Adipose tissue (tissue), 3 donors: ENCODE measurements around the gene MLLT3. TPM values are rescaled to one million over a fixed set of nuclear protein-coding genes. Genes with fewer than 3 reads are reported as not detected.

Source experiments
- H3K27ac ChIP-seq: one replicate; pipeline ENCODE4 v1.5.1; 2013; ENCODE audit warnings: low read depth, low read length
- WGBS, 3 donors: extraction: QIAGEN DNeasy Blood & Tissue Kit; methylation state at CpG; one replicate each; pipeline ENCODE4 v1.1.7; 2013; 5-methylcytosine and 5-hydroxymethylcytosine counted together
- polyA plus RNA-seq, 3 donors: library from polyadenylated mRNA; stranded (reverse); fragments of 200-250 nt; gene quantifications; one replicate each; pipeline ENCODE4 v1.2.3, GENCODE V29; 2013
- donor health status: healthy with polysubstance abuse.
- donor health status: Bipolar disorder and iron deficiency.
- donor health status: healthy.

MLLT3 gene
- polyA plus RNA-seq, 3 donors, result 2.5 to 10.7 (median 5.9) TPM

GRCh38 chr9:20317701-20318100 lies 304.6 kb downstream of the MLLT3 start:
- H3K27ac ChIP-seq, result no peak overlapping the region
- 87 to 94% (median 91%) methylated on average over 5 of the region's 5 CpGs for WGBS, 3 donors

DNA sequence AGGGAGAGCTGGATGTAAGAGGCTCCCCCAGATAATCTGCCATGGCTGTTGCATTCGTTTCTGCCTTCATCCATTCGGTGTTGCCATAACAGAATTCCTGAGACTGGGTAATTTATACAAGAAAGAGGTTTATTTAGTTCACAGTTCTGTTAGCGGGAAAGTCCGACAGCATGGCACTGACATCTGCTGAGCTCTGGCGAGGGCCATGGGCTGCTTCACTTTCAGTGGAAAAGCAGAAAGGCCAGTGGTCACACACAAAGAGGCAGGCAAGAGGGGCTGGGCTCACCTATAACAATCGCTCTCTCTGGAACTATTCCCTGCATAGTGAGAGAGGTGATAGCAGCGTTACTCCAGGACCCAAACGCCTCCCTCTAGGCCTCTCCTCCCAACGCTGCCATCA lies 305.9 kb downstream of the MLLT3 start:
- no peak overlapping the region for H3K27ac ChIP-seq
- WGBS, 3 donors, result 77 to 89% (median 86%) methylated on average over 9 of the region's 9 CpGs

DNA sequence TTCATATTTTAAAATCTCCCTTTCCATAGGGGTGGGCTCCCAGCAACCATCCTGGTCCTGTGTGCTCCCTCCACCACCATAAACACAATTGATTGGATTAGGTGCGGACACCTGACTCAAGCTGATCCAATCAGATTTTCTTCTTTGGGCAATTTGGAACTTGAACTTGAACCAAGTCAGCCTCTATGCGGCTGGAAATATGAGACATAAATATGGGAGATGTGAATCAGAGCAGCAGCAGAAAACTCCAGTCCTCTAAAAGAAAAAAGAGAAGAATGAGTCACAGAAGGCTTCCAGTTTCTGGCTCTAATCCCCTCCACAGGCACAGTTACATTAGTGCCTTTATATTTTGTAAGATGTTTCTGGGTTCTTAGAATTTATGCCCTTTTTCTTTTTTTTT lies 306.6 kb downstream of the MLLT3 start:
- 86 to 94% (median 87%) methylated on average over 2 of the region's 2 CpGs for WGBS, 3 donors
- no peak overlapping the region for H3K27ac ChIP-seq

- no peak overlapping the region for H3K27ac ChIP-seq
- WGBS, 3 donors, result 79 to 86% (median 79%) methylated on average over 3 of the region's 3 CpGs
These were observed 307.3 kb downstream of the MLLT3 start for GRCh38 chr9:20314981-20315380.

DNA sequence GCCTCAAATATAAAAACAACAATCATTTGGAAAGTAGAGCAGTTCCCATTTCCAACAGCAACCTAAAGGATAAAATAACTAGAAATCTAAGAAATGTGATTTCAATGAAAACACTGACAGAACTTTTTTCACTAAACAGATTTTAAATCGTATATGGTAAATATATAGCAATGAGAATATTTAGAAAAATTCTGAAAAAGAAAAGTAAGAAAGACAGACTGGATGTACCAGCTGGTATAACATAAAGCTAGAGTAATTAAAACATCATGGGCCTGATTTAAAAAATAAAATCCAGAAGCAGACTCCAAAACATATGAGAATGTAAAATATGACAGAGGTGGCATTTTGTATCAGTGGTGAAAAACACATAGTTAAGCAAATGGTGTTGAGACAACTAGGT lies 308.9 kb downstream of the MLLT3 start:
- no peak overlapping the region for H3K27ac ChIP-seq
- 93 to 96% (median 95%) methylated on average over 1 of the region's 1 CpG for WGBS, 3 donors

DNA sequence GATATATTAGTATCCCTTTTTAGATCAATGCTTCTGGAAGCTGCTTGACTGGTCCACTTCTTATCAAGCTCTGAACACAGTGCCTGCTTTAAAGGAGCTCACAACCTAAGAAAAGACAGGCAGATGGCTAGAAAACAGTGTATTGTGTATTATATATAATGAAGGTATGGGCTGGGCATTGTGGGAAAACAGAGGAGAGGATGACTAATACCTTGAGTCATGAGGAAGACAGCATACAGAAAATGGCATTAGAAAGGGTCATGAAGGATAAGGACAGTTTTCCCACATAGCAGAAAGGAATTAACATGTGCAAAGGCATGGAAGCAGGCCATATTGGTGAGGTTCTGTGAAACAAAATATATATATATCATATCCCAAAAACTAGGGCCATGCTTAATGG lies 309.6 kb downstream of the MLLT3 start:
- no peak overlapping the region for H3K27ac ChIP-seq

DNA sequence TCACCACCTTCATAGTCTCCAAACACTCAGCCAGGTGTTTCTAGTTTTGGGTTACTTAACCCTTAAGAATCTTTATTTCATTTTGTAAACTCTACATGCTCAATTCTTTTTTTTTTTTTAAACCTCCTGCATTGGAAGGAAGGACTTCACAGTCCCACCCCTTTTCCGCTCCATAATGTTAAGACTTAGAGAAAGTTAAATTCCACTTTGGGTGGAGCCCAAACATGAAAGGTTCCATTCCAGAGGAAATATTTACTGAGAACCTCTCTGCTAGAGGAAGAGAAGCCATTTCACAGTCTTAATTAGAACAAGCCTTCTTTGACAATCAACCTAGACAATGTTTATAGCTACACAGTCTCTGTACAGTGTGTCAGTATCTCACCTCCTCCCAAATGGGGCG lies 312.3 kb downstream of the MLLT3 start:
- 77 to 95% (median 92%) methylated on average over 2 of the region's 2 CpGs for WGBS, 3 donors

DNA sequence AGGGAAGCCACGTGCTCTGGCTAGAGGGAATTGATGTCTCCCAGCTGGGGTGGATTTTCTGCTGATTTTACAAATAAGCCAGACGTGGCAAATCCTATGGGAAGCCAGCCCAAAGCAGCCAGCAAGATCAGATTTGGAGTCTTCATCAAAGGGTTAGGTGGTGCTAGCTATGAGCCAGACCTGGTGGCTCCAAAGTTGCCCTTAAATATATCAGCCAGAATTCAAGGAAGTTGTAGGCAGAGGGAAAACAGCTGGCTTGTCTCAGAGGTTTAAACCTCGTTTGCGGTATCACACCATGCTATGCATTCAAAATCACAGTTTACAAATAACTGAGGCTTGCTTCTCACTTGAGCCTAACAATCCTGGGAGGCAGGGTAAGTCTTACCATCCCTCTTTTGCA lies 313.2 kb downstream of the MLLT3 start:
- 55 to 77% (median 59%) methylated on average over 4 of the region's 4 CpGs for WGBS, 3 donors
- H3K27ac ChIP-seq, result no peak overlapping the region

More for the DNA sequence above, 312.3 kb downstream of the MLLT3 start:
- H3K27ac ChIP-seq, result no peak overlapping the region

DNA sequence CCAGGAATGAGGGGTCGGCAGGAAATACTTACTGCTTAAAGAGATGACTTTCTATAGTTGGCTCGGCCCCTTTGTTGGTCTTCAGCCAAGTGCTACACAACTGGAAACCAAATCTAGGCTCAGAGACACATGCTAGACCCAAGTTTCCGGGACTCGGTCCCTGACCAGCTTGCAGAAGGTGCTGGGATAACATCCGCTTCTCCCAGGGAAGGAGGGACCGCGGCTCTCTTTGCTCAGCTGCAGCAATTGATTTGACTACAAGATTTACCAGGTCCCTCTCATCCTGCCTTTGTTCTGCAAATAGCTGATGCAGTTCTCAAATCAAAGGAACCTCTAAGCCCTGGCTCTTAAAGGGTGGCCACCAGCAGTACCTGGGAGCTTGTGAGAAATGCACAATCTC lies 314.7 kb downstream of the MLLT3 start:
- WGBS, 3 donors, result 18 to 52% (median 50%) methylated on average over 7 of the region's 7 CpGs
- no peak overlapping the region for H3K27ac ChIP-seq

GRCh38 chr9:20305452-20305851 lies 316.8 kb downstream of the MLLT3 start:
- WGBS, 3 donors, result 91 to 96% (median 92%) methylated on average over 4 of the region's 4 CpGs
- no peak overlapping the region for H3K27ac ChIP-seq

DNA sequence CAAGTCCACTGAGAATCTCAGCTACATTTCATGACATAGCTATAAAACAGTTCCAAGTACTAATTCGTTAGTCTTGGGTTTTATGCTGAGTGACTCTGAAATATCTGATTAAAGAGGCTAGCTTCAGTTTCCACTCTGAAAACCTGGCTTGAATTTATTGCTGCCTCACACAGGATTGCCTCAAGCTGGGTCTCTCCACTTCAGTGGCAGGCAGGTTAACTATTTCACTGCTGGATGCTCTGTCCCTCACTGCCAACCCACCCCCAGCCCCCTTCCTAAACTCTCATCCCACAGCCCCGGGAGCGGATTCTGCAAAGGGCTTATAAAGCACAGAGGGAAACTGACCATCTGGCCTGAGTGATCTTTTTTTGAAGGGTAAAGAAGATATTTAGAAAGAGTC lies 318.3 kb downstream of the MLLT3 start:
- 47 to 58% (median 56%) methylated on average over 3 of the region's 3 CpGs for WGBS, 3 donors
- no peak overlapping the region for H3K27ac ChIP-seq

DNA sequence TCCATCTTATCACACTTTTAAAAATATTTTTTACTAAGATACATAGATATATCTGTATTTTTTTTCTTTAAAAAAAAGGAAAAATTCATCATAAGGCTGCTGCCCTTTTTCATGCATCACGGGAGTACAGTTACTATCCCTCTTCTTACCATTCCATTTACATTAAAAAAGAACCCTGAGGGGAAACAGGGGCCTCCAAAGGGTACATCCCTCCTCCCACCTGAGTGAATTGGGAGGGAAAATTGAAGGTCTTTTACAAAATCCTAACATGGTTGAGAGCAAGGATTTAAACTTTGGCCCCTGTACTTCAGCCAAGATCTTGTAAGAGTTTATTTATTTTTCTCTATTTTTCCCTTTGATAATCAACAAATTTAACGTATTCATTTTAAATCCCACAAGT lies 319.2 kb downstream of the MLLT3 start:
- WGBS, 3 donors, result 53 to 80% (median 64%) methylated on average over 2 of the region's 2 CpGs
- H3K27ac ChIP-seq, result no peak overlapping the region

GRCh38 chr9:20302197-20302596 lies 320.1 kb downstream of the MLLT3 start:
- 95 to 100% (median 97%) methylated on average over 1 of the region's 1 CpG for WGBS, 3 donors
- no peak overlapping the region for H3K27ac ChIP-seq

GRCh38 chr9:20300430-20301115 lies 321.7 kb downstream of the MLLT3 start:
- 50 to 69% (median 60%) methylated on average over 2 of the region's 2 CpGs for WGBS, 3 donors
- H3K27ac ChIP-seq, result no peak overlapping the region

DNA sequence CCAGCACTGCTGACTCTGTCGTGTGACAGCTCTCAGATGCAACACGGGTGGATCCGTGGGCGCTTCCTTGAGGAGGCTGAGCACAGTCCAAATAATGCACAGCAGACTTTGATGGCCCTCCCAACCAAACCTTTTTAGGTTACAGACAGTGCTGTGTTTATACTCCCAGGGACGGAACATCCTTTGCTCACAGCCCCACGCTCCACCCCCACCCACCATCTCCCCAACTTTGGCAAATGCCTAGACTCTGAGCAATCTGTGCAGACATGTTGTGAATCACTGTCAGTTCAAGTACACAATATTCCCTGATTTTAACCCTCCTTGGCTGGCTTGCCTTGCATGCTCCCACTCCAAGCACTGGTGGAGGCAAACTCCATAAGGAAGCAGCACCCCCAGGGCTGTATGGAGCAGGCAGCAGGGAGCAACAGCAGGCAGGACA lies 324.6 kb downstream of the MLLT3 start:
- 61 to 69% (median 68%) methylated on average over 6 of the region's 6 CpGs for WGBS, 3 donors
- H3K27ac ChIP-seq, result no peak overlapping the region

GRCh38 chr9:20295555-20295954 lies 326.7 kb downstream of the MLLT3 start:
- 85 to 94% (median 90%) methylated on average over 1 of the region's 1 CpG for WGBS, 3 donors
- H3K27ac ChIP-seq, result no peak overlapping the region

DNA sequence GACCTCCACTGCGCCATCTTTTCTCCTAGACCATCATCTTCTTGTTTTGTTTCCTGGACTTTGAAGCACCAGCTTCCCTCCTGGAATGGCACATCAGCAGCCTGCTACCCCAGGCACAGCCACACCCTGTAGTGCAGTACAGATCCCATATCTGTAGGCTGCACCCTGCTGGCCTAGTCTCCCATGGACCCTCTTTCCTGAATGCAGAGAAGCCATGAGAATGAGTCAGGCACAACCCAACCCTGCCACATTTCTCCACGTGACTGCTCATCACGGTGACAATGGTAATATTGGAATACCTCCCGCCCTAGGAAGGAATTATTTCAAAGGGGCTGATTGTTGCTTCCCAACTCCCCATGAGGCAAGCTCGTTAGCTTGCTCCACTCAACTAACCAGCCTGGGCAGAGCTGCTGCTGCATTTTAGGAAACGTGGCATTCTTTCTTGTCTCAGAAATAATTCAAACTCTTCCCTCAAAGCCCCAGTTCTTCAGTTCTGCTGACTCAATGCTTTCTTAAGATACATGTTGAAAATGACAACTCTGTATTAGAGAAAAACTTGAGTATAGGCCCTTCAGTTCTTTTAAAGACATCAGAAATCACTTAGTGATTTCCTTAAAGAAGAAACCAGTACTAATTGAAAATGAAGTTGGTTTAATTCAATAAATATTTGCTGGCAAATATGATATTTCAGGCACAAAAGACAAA lies 328.1 kb downstream of the MLLT3 start:
- no peak overlapping the region for H3K27ac ChIP-seq
- 91 to 93% (median 91%) methylated on average over 6 of the region's 6 CpGs for WGBS, 3 donors

GRCh38 chr9:20292002-20292401 lies 330.3 kb downstream of the MLLT3 start:
- 55 to 81% (median 70%) methylated on average over 4 of the region's 4 CpGs for WGBS, 3 donors
- no peak overlapping the region for H3K27ac ChIP-seq
